KOPT-K1 (cell line): ENCODE measurements around the gene MTHFSD.
A peak's percentile ranks its signal among the peaks of the same experiment; 100 is the strongest.

ENCODE experiments used
- H3K27ac ChIP-seq: fragments of 200-600 bp; sonication (generic); 2 replicates; pipeline ENCODE4 v1.5.1; 2016; ENCODE audit warnings: antibody characterized with exemption, mild to moderate bottlenecking, low read depth, low read length; ENCODE audit not compliant: poor library complexity, severe bottlenecking
- H3K36me3 ChIP-seq: fragments of 200-600 bp; sonication (generic); 2 replicates; pipeline ENCODE4 v1.5.1; 2017; ENCODE audit warnings: antibody characterized with exemption, mild to moderate bottlenecking, low read length, moderate library complexity; ENCODE audit not compliant: insufficient read depth
- H3K9me3 ChIP-seq: fragments of 200-600 bp; sonication (generic); 2 replicates; pipeline ENCODE4 v1.5.1; 2017; ENCODE audit warnings: antibody characterized with exemption, low read length, mild to moderate bottlenecking; ENCODE audit not compliant: insufficient read depth, poor library complexity, severe bottlenecking

MTHFSD gene

DNA sequence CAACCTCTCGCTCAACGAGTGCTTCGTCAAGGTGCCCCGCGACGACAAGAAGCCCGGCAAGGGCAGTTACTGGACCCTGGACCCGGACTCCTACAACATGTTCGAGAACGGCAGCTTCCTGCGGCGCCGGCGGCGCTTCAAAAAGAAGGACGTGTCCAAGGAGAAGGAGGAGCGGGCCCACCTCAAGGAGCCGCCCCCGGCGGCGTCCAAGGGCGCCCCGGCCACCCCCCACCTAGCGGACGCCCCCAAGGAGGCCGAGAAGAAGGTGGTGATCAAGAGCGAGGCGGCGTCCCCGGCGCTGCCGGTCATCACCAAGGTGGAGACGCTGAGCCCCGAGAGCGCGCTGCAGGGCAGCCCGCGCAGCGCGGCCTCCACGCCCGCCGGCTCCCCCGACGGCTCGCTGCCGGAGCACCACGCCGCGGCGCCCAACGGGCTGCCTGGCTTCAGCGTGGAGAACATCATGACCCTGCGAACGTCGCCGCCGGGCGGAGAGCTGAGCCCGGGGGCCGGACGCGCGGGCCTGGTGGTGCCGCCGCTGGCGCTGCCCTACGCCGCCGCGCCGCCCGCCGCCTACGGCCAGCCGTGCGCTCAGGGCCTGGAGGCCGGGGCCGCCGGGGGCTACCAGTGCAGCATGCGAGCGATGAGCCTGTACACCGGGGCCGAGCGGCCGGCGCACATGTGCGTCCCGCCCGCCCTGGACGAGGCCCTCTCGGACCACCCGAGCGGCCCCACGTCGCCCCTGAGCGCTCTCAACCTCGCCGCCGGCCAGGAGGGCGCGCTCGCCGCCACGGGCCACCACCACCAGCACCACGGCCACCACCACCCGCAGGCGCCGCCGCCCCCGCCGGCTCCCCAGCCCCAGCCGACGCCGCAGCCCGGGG, 12.9 kb upstream of the MTHFSD start:
- Histone ChIP-seq H3K9me3 (no peaks in the 10 kb centered on the region), H3K27ac (no peak overlapping the region), H3K36me3 (no peaks in the 10 kb centered on the region)

GRCh38 chr16:86566966-86567700, 12.1 kb upstream of the MTHFSD start:
- Histone ChIP-seq H3K36me3 (no peaks in the 10 kb centered on the region), H3K9me3 (no peaks in the 10 kb centered on the region), H3K27ac (no peak overlapping the region)

- Histone ChIP-seq H3K36me3 (no peaks in the 10 kb centered on the region), H3K27ac (no peak within 1 kb of the TSS), H3K9me3 (no peaks in the 10 kb centered on the region)
Measured at GRCh38 chr16:86566601-86566965, 11.5 kb upstream of the MTHFSD start, which contains the start of gene FOXC2. FOXC2 (plus strand) TSS chr16:86566829; CDS start chr16:86567336, 507 bp downstream.

- H3K36me3 ChIP-seq, result no peaks in the 10 kb centered on the region
- no peaks in the 10 kb centered on the region for H3K9me3 ChIP-seq
- no peak overlapping the region for H3K27ac ChIP-seq
Measured at GRCh38 chr16:86565644-86566511, 10.8 kb upstream of the MTHFSD start.

GRCh38 chr16:86565181-86565631, 10.2 kb upstream of the MTHFSD start:
- H3K27ac ChIP-seq, result no peak overlapping the region
- no peaks in the 10 kb centered on the region for H3K9me3 ChIP-seq
- H3K36me3 ChIP-seq, result no peaks in the 10 kb centered on the region

DNA sequence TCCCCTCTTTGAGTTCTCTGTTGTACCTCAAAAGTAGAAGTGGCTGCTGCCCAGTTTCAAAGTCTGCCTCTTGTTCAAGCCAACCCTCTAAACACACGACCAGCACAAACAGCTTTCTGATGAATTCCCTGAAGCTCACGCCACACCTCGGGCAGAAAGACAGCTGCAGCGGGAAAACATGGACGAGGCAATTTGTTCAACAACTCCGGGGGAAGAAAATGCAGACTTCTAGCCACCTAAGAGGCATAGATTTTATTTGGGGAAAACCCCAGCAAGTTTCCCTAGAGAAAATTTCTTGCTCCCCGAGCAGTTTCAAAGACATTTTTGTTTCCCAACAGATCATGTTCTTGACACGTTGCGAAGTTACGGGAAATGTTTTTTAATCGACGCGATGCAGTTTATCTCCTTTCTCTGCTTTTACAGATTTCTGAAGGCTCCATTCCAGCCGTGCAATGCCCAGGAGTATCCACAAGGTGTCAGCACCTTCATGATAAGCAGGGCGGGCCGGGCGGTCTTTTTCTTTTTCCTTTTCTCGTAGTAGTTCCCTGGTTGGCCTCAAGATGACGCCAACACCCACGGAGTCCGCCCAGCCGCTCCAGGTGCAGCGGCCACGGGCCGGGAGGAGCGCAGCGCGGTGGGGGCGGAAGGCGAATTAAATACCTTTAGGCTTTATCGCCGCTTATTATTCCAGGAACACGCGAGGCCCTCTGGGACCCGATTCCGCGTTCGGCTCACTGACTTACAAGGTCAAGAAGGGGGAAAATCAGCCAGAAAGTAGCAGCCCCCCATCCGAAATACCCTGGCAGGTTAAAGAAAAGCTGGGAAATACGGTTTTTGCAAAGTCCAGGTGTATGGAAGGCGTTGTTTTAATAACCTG, 8.7 kb upstream of the MTHFSD start:
- no peaks in the 10 kb centered on the region for H3K9me3 ChIP-seq
- H3K27ac ChIP-seq, result no peak overlapping the region
- no peaks in the 10 kb centered on the region for H3K36me3 ChIP-seq

GRCh38 chr16:86562356-86562755, 7.3 kb upstream of the MTHFSD start:
- Histone ChIP-seq H3K36me3 (no peaks in the 10 kb centered on the region), H3K27ac (no peak overlapping the region), H3K9me3 (no peaks in the 10 kb centered on the region)

DNA sequence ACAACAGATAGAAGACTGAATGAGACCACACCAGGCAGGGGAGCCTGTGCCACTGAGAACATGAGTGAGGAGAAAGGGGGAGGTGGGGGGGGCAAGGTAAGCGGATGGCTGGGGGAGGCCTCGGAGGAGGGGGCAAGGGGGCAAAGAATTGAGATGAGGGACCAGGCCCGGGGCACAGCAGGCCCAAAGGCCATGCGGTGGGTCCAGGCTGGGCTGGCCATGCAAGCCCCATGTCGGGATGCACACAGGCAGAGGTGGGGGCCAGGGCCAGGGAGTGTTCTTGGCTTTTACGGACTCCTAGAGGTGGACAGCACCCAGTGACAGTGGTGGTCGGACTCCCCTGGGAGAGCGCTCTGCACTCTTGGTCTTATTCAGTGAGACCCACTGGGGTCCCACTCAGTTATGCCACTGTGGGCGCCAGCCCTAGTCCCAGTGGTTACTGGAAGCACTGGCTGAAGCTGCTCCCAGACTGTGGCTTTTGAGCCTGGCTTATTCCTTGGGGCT, 4.8 kb upstream of the MTHFSD start:
- Histone ChIP-seq H3K36me3 (no peaks in the 10 kb centered on the region), H3K9me3 (no peaks in the 10 kb centered on the region), H3K27ac (no peak overlapping the region)

DNA sequence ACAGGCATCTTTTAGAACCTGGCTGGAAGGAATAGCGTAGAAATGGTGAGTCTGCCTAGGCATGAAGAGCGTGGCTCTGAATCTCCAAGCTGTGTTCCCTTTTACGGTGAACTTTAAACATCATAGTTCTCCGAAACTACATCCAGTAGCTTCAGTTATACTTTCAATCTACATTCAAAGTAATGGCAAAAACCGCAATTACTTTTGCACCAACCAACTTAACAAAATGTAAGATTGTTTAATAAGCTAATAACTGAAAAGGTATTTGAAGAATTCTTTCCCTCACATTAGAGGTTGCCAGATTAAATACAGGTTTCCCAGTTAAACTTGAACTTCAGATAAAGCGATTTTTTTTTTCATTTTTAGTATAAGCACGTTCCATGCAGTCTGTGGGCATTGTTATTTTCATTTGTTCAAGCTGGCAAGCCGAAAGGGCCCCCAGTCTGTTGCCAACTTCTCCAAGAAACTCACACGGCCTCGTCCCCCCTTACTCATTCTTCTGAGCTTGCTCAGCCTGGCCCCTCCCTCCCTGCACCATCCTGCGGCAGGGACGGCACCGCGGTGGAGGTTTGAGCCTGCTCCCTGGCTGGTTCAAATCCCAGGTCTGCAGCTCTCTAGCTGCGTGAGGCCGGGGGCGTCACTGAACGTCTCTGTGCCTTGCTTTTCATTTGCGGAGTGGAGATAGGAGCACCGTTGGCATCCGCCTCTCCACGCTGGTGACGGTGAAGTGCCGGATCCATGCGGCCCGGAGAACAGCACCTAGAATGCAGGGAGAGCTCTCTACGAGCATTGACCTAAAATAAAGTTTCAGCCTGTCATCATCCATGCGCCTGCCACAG, 3.5 kb upstream of the MTHFSD start:
- Histone ChIP-seq H3K9me3 (no peaks in the 10 kb centered on the region), H3K36me3 (no peaks in the 10 kb centered on the region), H3K27ac (no peak overlapping the region)

DNA sequence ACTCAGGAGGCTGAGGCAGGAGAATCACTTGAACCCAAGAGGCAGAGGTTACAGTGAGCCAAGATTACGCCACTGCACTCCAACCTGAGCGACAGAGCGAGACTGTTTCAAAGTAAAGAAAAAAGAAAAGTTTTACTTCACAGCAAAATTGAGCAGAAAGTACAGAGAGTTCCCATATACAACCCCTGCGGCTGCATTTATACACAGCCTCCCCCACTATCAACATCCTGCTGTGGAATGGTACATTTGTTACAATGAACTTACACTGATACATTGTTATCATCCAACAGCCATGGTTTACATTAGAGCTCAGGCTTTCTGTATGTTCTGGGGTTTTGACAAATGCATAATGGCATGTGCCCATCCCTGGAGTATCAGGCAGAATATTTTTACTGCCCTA, 2.6 kb upstream of the MTHFSD start:
- Histone ChIP-seq H3K36me3 (no peaks in the 10 kb centered on the region), H3K27ac (no peak overlapping the region), H3K9me3 (no peaks in the 10 kb centered on the region)

- Histone ChIP-seq H3K27ac (no peak overlapping the region), H3K9me3 (no peaks in the 10 kb centered on the region), H3K36me3 (peaks cover 4% of the 10 kb centered on the region; the same call in 1 of the 2 replicates)
Measured at GRCh38 chr16:86556576-86556975, 1.5 kb upstream of the MTHFSD start.

- peaks cover 8% of the 10 kb centered on the region; the same call in 1 of the 2 replicates for H3K36me3 ChIP-seq
- H3K27ac ChIP-seq, result peak overlapping the region; percentile 74
- no peaks in the 10 kb centered on the region for H3K9me3 ChIP-seq
Measured at GRCh38 chr16:86555704-86556075, 655 bp upstream of the MTHFSD start.

DNA sequence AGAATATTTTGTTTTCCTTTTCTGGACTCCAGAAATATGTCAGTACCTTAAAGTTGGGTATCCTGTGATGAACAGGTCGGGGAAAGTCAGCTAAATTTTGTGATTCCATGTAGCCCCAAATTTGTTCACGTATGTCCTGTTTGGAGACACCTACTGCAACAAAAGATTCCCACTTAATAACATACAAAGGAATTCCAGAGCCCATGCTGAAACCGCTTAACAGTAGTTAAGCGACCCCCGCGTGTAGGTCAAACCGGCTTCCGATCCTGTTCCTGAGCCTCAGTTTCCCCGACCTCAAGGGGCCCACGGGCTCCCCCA, 477 bp downstream of the MTHFSD start:
- Histone ChIP-seq H3K27ac (peak overlapping the region; percentile 74), H3K9me3 (no peaks in the 10 kb centered on the region), H3K36me3 (peaks cover 18% of the 10 kb centered on the region; the same call in 1 of the 2 replicates)
